Activated CD8-positive, alpha-beta memory T cell treated with anti-CD3 and anti-CD28 coated beads for 1 hour (primary cell): ENCODE results near the gene PPP1R15A.
A peak's percentile ranks its signal among the peaks of the same experiment; 100 is the strongest.
"Not testable (repeated sequence)": the region's sequence is repeated elsewhere in the genome, so short reads cannot be mapped to it uniquely, and the experiment has no call there.

ENCODE experiments used
- DNase-seq, 2 donors: peaks; one replicate each; pipeline ENCODE4 v3.0.0-alpha.2; 2020; ENCODE audit warnings: low read depth in 1 of 2; ENCODE audit errors: extremely low read depth in 1 of 2

The PPP1R15A gene

GRCh38 chr19:48858984-48859710 lies 13.1 kb upstream of the PPP1R15A start:
- peak; percentile 62 to 70 for DNase-seq

- DNase-seq, result no peak
Observed at GRCh38 chr19:48859711-48860572, 12.3 kb upstream of the PPP1R15A start.

- no peak for DNase-seq
Observed at GRCh38 chr19:48861313-48861712, 10.9 kb upstream of the PPP1R15A start.

GRCh38 chr19:48862827-48863226 lies 9.4 kb upstream of the PPP1R15A start:
- no peak for DNase-seq

GRCh38 chr19:48866692-48867091 lies 5.5 kb upstream of the PPP1R15A start:
- DNase-seq, result no peak

- no peak for DNase-seq
Observed at GRCh38 chr19:48867123-48867745, 5.0 kb upstream of the PPP1R15A start.

- no peak for DNase-seq
Observed at GRCh38 chr19:48867746-48868113, 4.5 kb upstream of the PPP1R15A start.

- DNase-seq, result no peak
Observed at GRCh38 chr19:48868114-48868886, 3.9 kb upstream of the PPP1R15A start, which contains the start of gene PLEKHA4. PLEKHA4 (minus strand) TSS chr19:48868617; CDS start chr19:48867620, 997 bp downstream.

- DNase-seq, result no peak
Observed at GRCh38 chr19:48870048-48870447, 2.2 kb upstream of the PPP1R15A start.

- not testable (repeated sequence) for DNase-seq
Observed at GRCh38 chr19:48871471-48872181, 595 bp upstream of the PPP1R15A start.

GRCh38 chr19:48872884-48873475 lies 759 bp downstream of the PPP1R15A start:
- peak; percentile 51 to 57 for DNase-seq

- no peak for DNase-seq
Observed at GRCh38 chr19:48873476-48874302, 1.5 kb downstream of the PPP1R15A start.

GRCh38 chr19:48874303-48875135 lies 2.3 kb downstream of the PPP1R15A start:
- no peak for DNase-seq

GRCh38 chr19:48876043-48876981 lies 4.1 kb downstream of the PPP1R15A start:
- not testable (repeated sequence) for DNase-seq

GRCh38 chr19:48877855-48878195 lies 5.6 kb downstream of the PPP1R15A start:
- no peak for DNase-seq

GRCh38 chr19:48878196-48879024 lies 6.2 kb downstream of the PPP1R15A start:
- DNase-seq, result no peak
